ENCODE results near the gene CLIP1. TPM values are rescaled to one million over a fixed set of nuclear protein-coding genes. Genes with fewer than 3 reads are reported as not detected.

The CLIP1 gene
- polyA plus RNA-seq, 3 donors = 6.7 to 50.9 (median 12.9) TPM

GRCh38 chr12:122275459-122275858, 147.0 kb downstream of the CLIP1 start:
- peak overlapping the region in 2 of 7 donors; percentile 37 to 48 for H3K27ac Mint-ChIP-seq
- intact Hi-C loops (cut with micrococcal nuclease) = no loop called here
- Histone ChIP-seq H3K9ac (ENCODE audit: insufficient read depth, low read length, poor library complexity, severe bottlenecking) (no peak overlapping the region), H3K4me3 (replicated peaks in 1 of 3; ENCODE audit: low read depth in 2 of 3, low read length in 3 of 3) (no peak overlapping the region), H3K79me2 (ENCODE audit: insufficient read depth, low read length) (no peaks in the 10 kb centered on the region), H4K20me1 (ENCODE audit: insufficient read depth, low read length) (no peaks in the 10 kb centered on the region), H3K36me3 (replicated peaks in 1 of 2; ENCODE audit: control insufficient read depth in 1 of 2, insufficient read depth in 2 of 2, low read length in 2 of 2) (peaks cover 50 to 89% of the 10 kb centered on the region in 2 donors), H2AFZ (ENCODE audit: insufficient read depth, low read depth, low read length, poor library complexity, severe bottlenecking) (no peak overlapping the region), H3K9me3 (replicated peaks in 1 of 2; ENCODE audit: control insufficient read depth in 1 of 2, insufficient read depth in 1 of 2, low read length in 2 of 2) (no peaks in the 10 kb centered on the region), H3K27ac (ENCODE audit: low read depth in 1 of 2, low read length in 2 of 2) (no peak overlapping the region), H3K4me2 (replicated peaks; ENCODE audit: extremely low read depth, low read length, poor library complexity, severe bottlenecking) (no peak overlapping the region), H3K27me3 (ENCODE audit: control insufficient read depth in 2 of 2, insufficient read depth in 2 of 2, low read length in 2 of 2) (no peaks in the 10 kb centered on the region), H3K4me1 (ENCODE audit: control insufficient read depth in 1 of 2, insufficient read depth in 2 of 2, low read length in 2 of 2) (no peaks in the 10 kb centered on the region)
- peaks cover 58 to 86% of the 10 kb centered on the region in 2 donors for H3K36me3 Mint-ChIP-seq
- no peak for DNase-seq
- H3K4me1 Mint-ChIP-seq = peaks cover 3% of the 10 kb centered on the region
- peaks cover 0 to 3% (median 0%) of the 10 kb centered on the region in 3 donors for H3K27me3 Mint-ChIP-seq (ENCODE audit: low read depth in 3 of 3)
- no peak overlapping the region for H3K4me3 Mint-ChIP-seq
- no peaks in the 10 kb centered on the region for H3K9me3 Mint-ChIP-seq
- TF ChIP-seq CTCF (IDR thresholded peaks at IDR 0.05) = no peak
- 40% methylated on average over 3 of the region's 8 CpGs for WGBS (ENCODE audit: insufficient coverage)

GRCh38 chr12:122266230-122266901, 156.1 kb downstream of the CLIP1 start, which contains the start of gene VPS33A:
Gene VPS33A (minus strand): TSS chr12:122266494. CDS start chr12:122266408, 86 bp downstream.
- Histone ChIP-seq H3K9me3 (replicated peaks in 1 of 2; ENCODE audit: control insufficient read depth in 1 of 2, insufficient read depth in 1 of 2, low read length in 2 of 2) (no peaks in the 10 kb centered on the region), H3K4me1 (ENCODE audit: control insufficient read depth in 1 of 2, insufficient read depth in 2 of 2, low read length in 2 of 2) (peaks cover 19 to 22% of the 10 kb centered on the region in 2 donors), H3K36me3 (replicated peaks in 1 of 2; ENCODE audit: control insufficient read depth in 1 of 2, insufficient read depth in 2 of 2, low read length in 2 of 2) (peaks cover 23 to 37% of the 10 kb centered on the region in 2 donors), H3K79me2 (ENCODE audit: insufficient read depth, low read length) (peaks cover 32% of the 10 kb centered on the region), H3K4me3 (replicated peaks in 1 of 3; ENCODE audit: low read depth in 2 of 3, low read length in 3 of 3) (peak within 1 kb of the TSS; percentile 75 to 94 (median 91)), H3K4me2 (replicated peaks; ENCODE audit: extremely low read depth, low read length, poor library complexity, severe bottlenecking) (peak within 1 kb of the TSS; percentile 91), H4K20me1 (ENCODE audit: insufficient read depth, low read length) (no peaks in the 10 kb centered on the region), H3K27me3 (ENCODE audit: control insufficient read depth in 2 of 2, insufficient read depth in 2 of 2, low read length in 2 of 2) (no peaks in the 10 kb centered on the region), H3K9ac (ENCODE audit: insufficient read depth, low read length, poor library complexity, severe bottlenecking) (peak within 1 kb of the TSS; percentile 89), H3K27ac (ENCODE audit: low read depth in 1 of 2, low read length in 2 of 2) (peak within 1 kb of the TSS; percentile 91), H2AFZ (ENCODE audit: insufficient read depth, low read depth, low read length, poor library complexity, severe bottlenecking) (peak within 1 kb of the TSS; percentile 99)
- Mint-ChIP-seq H3K9me3 (no peaks in the 10 kb centered on the region), H3K4me3 (peak within 1 kb of the TSS; percentile 96 to 97), H3K27me3 (ENCODE audit: low read depth in 3 of 3) (peaks cover 0 to 3% (median 0%) of the 10 kb centered on the region in 3 donors), H3K27ac (peak within 1 kb of the TSS; percentile 95 to 98 (median 97)), H3K36me3 (peaks cover 22 to 42% of the 10 kb centered on the region in 2 donors), H3K4me1 (peaks cover 19% of the 10 kb centered on the region)
- TF ChIP-seq CTCF (IDR thresholded peaks at IDR 0.05) = no peak
- intact Hi-C loops (cut with micrococcal nuclease) = loop anchor here in 1 of 2 donors (10.0 kb wide), 1 partner anchor 238 kb away; the partner anchor contains the start of gene ZCCHC8
- peak; percentile 92 to 97 (median 94) for DNase-seq
- WGBS (ENCODE audit: insufficient coverage) = under 1% methylated on average over 53 of the region's 56 CpGs
